BLaER1 (cell line): ENCODE measurements around the gene MAP3K4.

Source experiments
- H3K27ac ChIP-seq: shearing (Covaris generic); formaldehyde crosslinking; 2 replicates; pipeline ENCODE4 v1.8.1; 2022
- H3K27me3 ChIP-seq: shearing (Covaris generic); formaldehyde crosslinking; 2 replicates; pipeline ENCODE4 v1.8.1; 2022
- H3K36me3 ChIP-seq: shearing (Covaris generic); formaldehyde crosslinking; 2 replicates; pipeline ENCODE4 v1.8.1; 2022
- H3K4me1 ChIP-seq: shearing (Covaris generic); formaldehyde crosslinking; 2 replicates; pipeline ENCODE4 v1.8.1; 2022
- H3K4me2 ChIP-seq: shearing (Covaris generic); formaldehyde crosslinking; 2 replicates; pipeline ENCODE4 v1.8.1; 2022
- H3K4me3 ChIP-seq: shearing (Covaris generic); formaldehyde crosslinking; 2 replicates; pipeline ENCODE4 v1.8.1; 2022
- H3K9ac ChIP-seq: shearing (Covaris generic); formaldehyde crosslinking; 2 replicates; pipeline ENCODE4 v1.8.1; 2022
- H3K9me3 ChIP-seq: shearing (Covaris generic); formaldehyde crosslinking; 2 replicates; pipeline ENCODE4 v1.8.1; 2022
- H4K20me1 ChIP-seq: shearing (Covaris generic); formaldehyde crosslinking; 2 replicates; pipeline ENCODE4 v1.8.1; 2022
- Cebpa-rat ChIP-seq: shearing (Covaris generic); IDR thresholded peaks from 2 replicates; pipeline ENCODE4 v1.8.1; 2022

The MAP3K4 gene

GRCh38 chr6:161035182-161035980 is 43.8 kb downstream of the MAP3K4 start:
- Histone ChIP-seq H3K27ac (no peak overlapping the region), H3K4me2 (no peak overlapping the region), H3K9ac (no peak overlapping the region)

DNA sequence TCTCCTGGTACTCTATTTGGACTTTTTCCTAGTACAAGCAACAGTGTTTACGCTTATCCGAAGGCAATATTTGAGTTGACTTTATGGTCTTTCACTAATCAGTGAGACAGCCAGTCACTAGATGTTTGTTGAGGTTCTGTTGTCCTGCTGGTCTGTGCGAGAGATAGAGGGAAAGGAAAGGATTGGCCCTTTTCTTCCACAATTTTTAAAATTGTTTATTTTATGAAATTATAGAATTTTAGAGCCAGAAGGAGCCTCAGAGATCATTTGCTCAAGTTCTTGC is 44.4 kb downstream of the MAP3K4 start:
- peaks cover 46% of the 10 kb centered on the region for H4K20me1 ChIP-seq
- H3K27ac ChIP-seq = no peak overlapping the region
- H3K9ac ChIP-seq = no peak overlapping the region
- H3K4me2 ChIP-seq = no peak overlapping the region
- H3K27me3 ChIP-seq = no peaks in the 10 kb centered on the region
- H3K4me3 ChIP-seq = no peak overlapping the region
- no peaks in the 10 kb centered on the region for H3K9me3 ChIP-seq
- H3K36me3 ChIP-seq = peaks cover 65% of the 10 kb centered on the region
- H3K4me1 ChIP-seq = no peaks in the 10 kb centered on the region
- TF ChIP-seq Cebpa-rat = no peak

More at GRCh38 chr6:161035182-161035980, 43.8 kb downstream of the MAP3K4 start:
- Histone ChIP-seq H3K27me3 (no peaks in the 10 kb centered on the region), H4K20me1 (peaks cover 49% of the 10 kb centered on the region), H3K4me1 (peaks cover 2% of the 10 kb centered on the region), H3K36me3 (peaks cover 60% of the 10 kb centered on the region), H3K9me3 (no peaks in the 10 kb centered on the region), H3K4me3 (no peak overlapping the region)
- TF ChIP-seq Cebpa-rat = no peak

GRCh38 chr6:161037873-161038228 is 46.3 kb downstream of the MAP3K4 start:
- Histone ChIP-seq H3K4me1 (no peaks in the 10 kb centered on the region), H4K20me1 (peaks cover 27% of the 10 kb centered on the region), H3K9ac (no peak overlapping the region), H3K4me2 (no peak overlapping the region), H3K9me3 (no peaks in the 10 kb centered on the region), H3K4me3 (no peak overlapping the region), H3K27me3 (no peaks in the 10 kb centered on the region), H3K27ac (no peak overlapping the region), H3K36me3 (peaks cover 84% of the 10 kb centered on the region)
- no peak for TF ChIP-seq Cebpa-rat

DNA sequence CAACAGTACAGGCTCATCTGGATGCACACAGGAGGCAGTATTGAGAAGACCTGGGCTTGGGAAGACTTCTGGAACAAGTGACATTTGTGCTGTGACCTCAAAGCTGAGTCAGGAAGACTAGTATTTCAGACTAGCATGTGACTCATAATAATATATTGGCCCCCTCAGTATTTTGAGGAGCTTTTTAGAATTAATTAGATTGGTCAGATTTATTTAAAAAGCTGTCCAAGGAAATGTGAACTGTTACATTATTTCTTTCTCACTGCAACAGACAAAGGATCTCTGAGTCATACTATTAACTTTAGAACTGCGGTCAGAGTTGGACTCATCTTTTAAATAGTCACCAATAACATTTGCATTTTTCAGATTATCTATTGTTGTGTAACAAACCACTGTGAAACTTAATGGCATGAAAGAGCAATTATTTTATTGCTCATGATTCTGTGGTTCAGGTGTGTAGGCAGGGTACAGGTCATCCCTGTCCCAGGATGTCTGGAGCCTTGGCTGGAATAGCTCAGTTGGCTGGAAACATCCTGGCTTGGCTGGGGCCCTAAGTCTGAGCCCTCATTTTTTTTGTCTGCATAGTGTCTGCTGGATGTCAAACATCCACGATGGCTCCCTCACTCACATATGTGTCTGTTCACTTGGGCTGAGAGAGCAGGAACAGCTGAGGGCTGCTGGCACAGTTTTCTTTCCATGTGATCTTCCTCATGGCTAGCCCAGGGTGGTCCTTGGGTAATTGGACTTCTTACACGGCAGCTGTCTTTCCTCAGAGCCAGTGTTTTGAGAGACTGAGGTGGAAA is 46.9 kb downstream of the MAP3K4 start:
- no peak overlapping the region for H3K9ac ChIP-seq
- TF ChIP-seq Cebpa-rat = no peak

GRCh38 chr6:161041274-161041673 is 49.7 kb downstream of the MAP3K4 start:
- Histone ChIP-seq H3K9me3 (no peaks in the 10 kb centered on the region), H3K4me3 (no peak overlapping the region), H3K36me3 (peaks cover 80% of the 10 kb centered on the region), H3K27ac (no peak overlapping the region), H3K4me2 (no peak overlapping the region), H4K20me1 (peaks cover 18% of the 10 kb centered on the region), H3K9ac (no peak overlapping the region), H3K4me1 (no peaks in the 10 kb centered on the region), H3K27me3 (no peaks in the 10 kb centered on the region)
- no peak for TF ChIP-seq Cebpa-rat

More for the DNA sequence above, 46.9 kb downstream of the MAP3K4 start:
- Histone ChIP-seq H3K4me3 (no peak overlapping the region), H3K27me3 (no peaks in the 10 kb centered on the region), H3K9me3 (no peaks in the 10 kb centered on the region), H3K36me3 (peaks cover 90% of the 10 kb centered on the region), H3K4me1 (no peaks in the 10 kb centered on the region), H3K27ac (no peak overlapping the region), H3K4me2 (no peak overlapping the region), H4K20me1 (peaks cover 30% of the 10 kb centered on the region)

DNA sequence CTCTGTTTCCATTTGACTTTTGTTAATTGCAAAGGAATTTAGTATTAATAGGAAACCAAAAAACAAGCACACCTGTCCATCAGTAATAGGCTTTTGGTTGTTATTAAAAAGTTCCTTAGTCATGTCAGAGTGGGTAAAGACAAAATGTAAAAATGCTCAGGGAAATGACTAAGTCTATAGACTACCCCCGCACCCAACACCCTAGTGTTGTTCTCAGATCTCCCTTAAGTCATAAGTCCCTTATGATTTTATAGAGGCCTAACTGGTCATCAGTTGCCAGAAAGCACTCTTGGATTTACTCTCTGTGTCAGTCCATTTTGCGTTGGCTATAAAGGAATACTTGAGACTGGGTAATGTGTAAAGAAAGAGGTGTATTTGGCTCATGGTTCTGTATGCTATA is 52.8 kb downstream of the MAP3K4 start:
- Histone ChIP-seq H3K27me3 (no peaks in the 10 kb centered on the region), H3K9me3 (no peaks in the 10 kb centered on the region), H3K4me2 (no peak overlapping the region), H3K27ac (no peak overlapping the region), H3K4me1 (no peaks in the 10 kb centered on the region), H3K4me3 (no peak overlapping the region), H4K20me1 (peaks cover 24% of the 10 kb centered on the region), H3K36me3 (peaks cover 60% of the 10 kb centered on the region), H3K9ac (no peak overlapping the region)
- no peak for TF ChIP-seq Cebpa-rat

- Histone ChIP-seq H3K4me3 (no peak overlapping the region), H3K36me3 (peaks cover 48% of the 10 kb centered on the region), H4K20me1 (peaks cover 22% of the 10 kb centered on the region; the same call in 1 of the 2 replicates), H3K27me3 (no peaks in the 10 kb centered on the region), H3K27ac (no peak overlapping the region), H3K4me1 (no peaks in the 10 kb centered on the region), H3K9me3 (no peaks in the 10 kb centered on the region), H3K4me2 (no peak overlapping the region), H3K9ac (no peak overlapping the region)
- TF ChIP-seq Cebpa-rat = no peak
These were observed 57.1 kb downstream of the MAP3K4 start for GRCh38 chr6:161048641-161049040.

GRCh38 chr6:161050134-161050765 is 58.7 kb downstream of the MAP3K4 start:
- no peak for TF ChIP-seq Cebpa-rat
- H3K4me1 ChIP-seq = no peaks in the 10 kb centered on the region
- H3K36me3 ChIP-seq = peaks cover 40% of the 10 kb centered on the region
- H4K20me1 ChIP-seq = peaks cover 22% of the 10 kb centered on the region; the same call in 1 of the 2 replicates
- no peak overlapping the region for H3K4me3 ChIP-seq
- no peaks in the 10 kb centered on the region for H3K9me3 ChIP-seq
- no peak overlapping the region for H3K9ac ChIP-seq
- H3K27me3 ChIP-seq = no peaks in the 10 kb centered on the region
- no peak overlapping the region for H3K4me2 ChIP-seq
- H3K27ac ChIP-seq = no peak overlapping the region

- Histone ChIP-seq H3K27me3 (no peaks in the 10 kb centered on the region), H3K9ac (no peak overlapping the region), H4K20me1 (peaks cover 21% of the 10 kb centered on the region; the same call in 1 of the 2 replicates)
These were observed 61.5 kb downstream of the MAP3K4 start for GRCh38 chr6:161053103-161053502.

GRCh38 chr6:161054876-161055275 is 63.3 kb downstream of the MAP3K4 start:
- Histone ChIP-seq H3K36me3 (peaks cover 34% of the 10 kb centered on the region), H3K27me3 (no peaks in the 10 kb centered on the region), H3K9me3 (no peaks in the 10 kb centered on the region), H3K4me3 (no peak overlapping the region), H3K4me1 (peaks cover 11% of the 10 kb centered on the region; the same call in 1 of the 2 replicates), H3K9ac (no peak overlapping the region), H3K4me2 (no peak overlapping the region), H4K20me1 (0 out of 2 replicates have a peak, but pooled peaks cover 16% of the 10 kb centered on the region), H3K27ac (no peak overlapping the region)
- no peak for TF ChIP-seq Cebpa-rat

More at GRCh38 chr6:161053103-161053502, 61.5 kb downstream of the MAP3K4 start:
- H3K4me1 ChIP-seq = peaks cover 11% of the 10 kb centered on the region; the same call in 1 of the 2 replicates
- no peak overlapping the region for H3K4me3 ChIP-seq
- no peak overlapping the region for H3K4me2 ChIP-seq
- H3K9me3 ChIP-seq = no peaks in the 10 kb centered on the region
- no peak for TF ChIP-seq Cebpa-rat
- H3K27ac ChIP-seq = no peak overlapping the region
- peaks cover 49% of the 10 kb centered on the region for H3K36me3 ChIP-seq
